Measurements from ENCODE around the gene B3GAT1.

B3GAT1 gene

GRCh38 chr11:134388590-134388989 is 23.5 kb downstream of the B3GAT1 start:
- no peaks in the 10 kb centered on the region for H4K20me1 ChIP-seq (ENCODE audit: insufficient read depth, low read length)
- no peak overlapping the region for H3K4me3 ChIP-seq (ENCODE audit: low read length)
- no peaks in the 10 kb centered on the region for H3K27me3 ChIP-seq (replicated peaks; ENCODE audit: insufficient read depth, low read length)
- H3K27ac ChIP-seq (ENCODE audit: low read length) = no peak overlapping the region
- no peaks in the 10 kb centered on the region for H3F3A ChIP-seq (ENCODE audit: insufficient read depth, low read length)
- TF ChIP-seq EZH2 (optimal IDR thresholded peaks at IDR 0.05; ENCODE audit: low read depth, low read length) (no peak), CTCF (IDR thresholded peaks at IDR 0.05; ENCODE audit: low read length) (no peak), EZH2phosphoT487 (IDR thresholded peaks at IDR 0.05; ENCODE audit: low read length) (no peak)
- H2AFZ ChIP-seq (ENCODE audit: low read length) = no peak overlapping the region
- H3K79me2 ChIP-seq (ENCODE audit: low read length) = no peaks in the 10 kb centered on the region
- H3K9ac ChIP-seq (ENCODE audit: low read length) = no peak overlapping the region
- H3K9me3 ChIP-seq (replicated peaks; ENCODE audit: insufficient read depth, low read length) = no peaks in the 10 kb centered on the region
- no peaks in the 10 kb centered on the region for H3K36me3 ChIP-seq (replicated peaks; ENCODE audit: insufficient read depth, low read length)
- H3K4me2 ChIP-seq (ENCODE audit: low read depth, low read length) = no peak overlapping the region
- H3K4me1 ChIP-seq (ENCODE audit: low read length) = no peaks in the 10 kb centered on the region
- H3K9me2 ChIP-seq (replicated peaks; ENCODE audit: insufficient read depth, low read length) = no peaks in the 10 kb centered on the region
- no peak for DNase-seq

DNA sequence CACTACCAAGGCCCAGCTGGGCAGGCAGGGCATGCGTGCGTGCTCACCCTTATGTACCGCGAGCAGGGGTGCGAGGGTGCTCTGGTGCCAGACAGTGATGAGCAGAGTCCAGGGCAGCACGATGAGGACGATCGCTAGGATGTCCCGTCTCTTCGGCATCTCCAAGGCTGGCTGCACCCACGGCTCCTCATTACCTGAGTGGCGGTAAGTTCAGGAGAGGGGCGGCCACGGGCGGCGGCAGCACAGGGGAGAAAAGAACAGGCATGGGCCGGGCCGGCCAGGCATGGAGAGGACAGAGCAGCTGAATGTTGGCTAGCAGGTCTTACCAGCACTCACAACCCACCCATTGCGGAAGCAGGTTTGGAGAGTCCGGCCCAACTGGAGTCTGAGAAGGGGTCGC is 24.5 kb downstream of the B3GAT1 start:
- Histone ChIP-seq H3K4me2 (ENCODE audit: low read depth, low read length) (no peak overlapping the region), H3K9ac (ENCODE audit: low read length) (no peak overlapping the region), H4K20me1 (ENCODE audit: insufficient read depth, low read length) (no peaks in the 10 kb centered on the region), H3K4me3 (ENCODE audit: low read length) (no peak overlapping the region), H3K36me3 (replicated peaks; ENCODE audit: insufficient read depth, low read length) (no peaks in the 10 kb centered on the region), H2AFZ (ENCODE audit: low read length) (no peak overlapping the region), H3F3A (ENCODE audit: insufficient read depth, low read length) (no peaks in the 10 kb centered on the region), H3K27ac (ENCODE audit: low read length) (no peak overlapping the region), H3K27me3 (replicated peaks; ENCODE audit: insufficient read depth, low read length) (no peaks in the 10 kb centered on the region), H3K9me3 (replicated peaks; ENCODE audit: insufficient read depth, low read length) (no peaks in the 10 kb centered on the region), H3K9me2 (replicated peaks; ENCODE audit: insufficient read depth, low read length) (no peaks in the 10 kb centered on the region), H3K79me2 (ENCODE audit: low read length) (no peaks in the 10 kb centered on the region), H3K4me1 (ENCODE audit: low read length) (no peaks in the 10 kb centered on the region)
- TF ChIP-seq EZH2phosphoT487 (IDR thresholded peaks at IDR 0.05; ENCODE audit: low read length) = no peak
- no peak for TF ChIP-seq EZH2 (optimal IDR thresholded peaks at IDR 0.05; ENCODE audit: low read depth, low read length)
- no peak for TF ChIP-seq CTCF (IDR thresholded peaks at IDR 0.05; ENCODE audit: low read length)
- DNase-seq = no peak

GRCh38 chr11:134386945-134387344 is 25.1 kb downstream of the B3GAT1 start:
- Histone ChIP-seq H3K79me2 (ENCODE audit: low read length) (no peaks in the 10 kb centered on the region), H3K9me3 (replicated peaks; ENCODE audit: insufficient read depth, low read length) (no peaks in the 10 kb centered on the region), H4K20me1 (ENCODE audit: insufficient read depth, low read length) (no peaks in the 10 kb centered on the region), H3K4me3 (ENCODE audit: low read length) (no peak overlapping the region), H3K4me1 (ENCODE audit: low read length) (no peaks in the 10 kb centered on the region), H3K9ac (ENCODE audit: low read length) (no peak overlapping the region), H3K4me2 (ENCODE audit: low read depth, low read length) (no peak overlapping the region), H3K9me2 (replicated peaks; ENCODE audit: insufficient read depth, low read length) (no peaks in the 10 kb centered on the region), H2AFZ (ENCODE audit: low read length) (no peak overlapping the region), H3F3A (ENCODE audit: insufficient read depth, low read length) (no peaks in the 10 kb centered on the region), H3K36me3 (replicated peaks; ENCODE audit: insufficient read depth, low read length) (no peaks in the 10 kb centered on the region), H3K27ac (ENCODE audit: low read length) (no peak overlapping the region), H3K27me3 (replicated peaks; ENCODE audit: insufficient read depth, low read length) (no peaks in the 10 kb centered on the region)
- DNase-seq = no peak
- no peak for TF ChIP-seq CTCF (IDR thresholded peaks at IDR 0.05; ENCODE audit: low read length)
